ENCODE measurements around the gene LIN9.

LIN9 gene

DNA sequence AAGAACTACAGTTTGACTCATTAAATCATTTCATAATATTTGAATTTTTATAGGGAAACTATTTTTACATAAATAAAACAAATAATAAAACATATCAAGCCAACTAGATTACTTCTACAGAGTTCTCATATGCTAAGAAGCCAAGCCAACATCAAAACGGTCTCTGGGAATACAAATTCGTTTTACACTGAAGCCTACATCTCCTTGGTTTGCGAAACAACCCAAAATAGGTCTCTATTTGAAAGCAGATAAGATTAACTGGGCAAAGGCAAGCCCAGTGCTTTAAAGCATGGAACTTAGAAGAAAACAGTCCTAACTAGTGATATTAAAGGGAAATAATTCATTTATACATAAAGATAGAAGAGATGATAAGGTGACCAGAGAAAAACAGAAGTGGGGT is 60.2 kb downstream of the LIN9 start:
- H3K36me3 Mint-ChIP-seq (ENCODE audit: low read depth) = peaks cover 46% of the 10 kb centered on the region
- H3K27ac Mint-ChIP-seq = no peak overlapping the region
- no peak overlapping the region for H3K4me3 Mint-ChIP-seq
- no peaks in the 10 kb centered on the region for H3K4me1 Mint-ChIP-seq
- TF ChIP-seq, protein P1, sequence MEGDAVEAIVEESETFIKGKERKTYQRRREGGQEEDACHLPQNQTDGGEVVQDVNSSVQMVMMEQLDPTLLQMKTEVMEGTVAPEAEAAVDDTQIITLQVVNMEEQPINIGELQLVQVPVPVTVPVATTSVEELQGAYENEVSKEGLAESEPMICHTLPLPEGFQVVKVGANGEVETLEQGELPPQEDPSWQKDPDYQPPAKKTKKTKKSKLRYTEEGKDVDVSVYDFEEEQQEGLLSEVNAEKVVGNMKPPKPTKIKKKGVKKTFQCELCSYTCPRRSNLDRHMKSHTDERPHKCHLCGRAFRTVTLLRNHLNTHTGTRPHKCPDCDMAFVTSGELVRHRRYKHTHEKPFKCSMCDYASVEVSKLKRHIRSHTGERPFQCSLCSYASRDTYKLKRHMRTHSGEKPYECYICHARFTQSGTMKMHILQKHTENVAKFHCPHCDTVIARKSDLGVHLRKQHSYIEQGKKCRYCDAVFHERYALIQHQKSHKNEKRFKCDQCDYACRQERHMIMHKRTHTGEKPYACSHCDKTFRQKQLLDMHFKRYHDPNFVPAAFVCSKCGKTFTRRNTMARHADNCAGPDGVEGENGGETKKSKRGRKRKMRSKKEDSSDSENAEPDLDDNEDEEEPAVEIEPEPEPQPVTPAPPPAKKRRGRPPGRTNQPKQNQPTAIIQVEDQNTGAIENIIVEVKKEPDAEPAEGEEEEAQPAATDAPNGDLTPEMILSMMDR (IDR thresholded peaks at IDR 0.05; ENCODE audit: unreplicated experiment in 3 of 3) = no peak
- H3K27me3 Mint-ChIP-seq (ENCODE audit: low read depth) = no peaks in the 10 kb centered on the region
- H3K9me3 Mint-ChIP-seq = no peaks in the 10 kb centered on the region

DNA sequence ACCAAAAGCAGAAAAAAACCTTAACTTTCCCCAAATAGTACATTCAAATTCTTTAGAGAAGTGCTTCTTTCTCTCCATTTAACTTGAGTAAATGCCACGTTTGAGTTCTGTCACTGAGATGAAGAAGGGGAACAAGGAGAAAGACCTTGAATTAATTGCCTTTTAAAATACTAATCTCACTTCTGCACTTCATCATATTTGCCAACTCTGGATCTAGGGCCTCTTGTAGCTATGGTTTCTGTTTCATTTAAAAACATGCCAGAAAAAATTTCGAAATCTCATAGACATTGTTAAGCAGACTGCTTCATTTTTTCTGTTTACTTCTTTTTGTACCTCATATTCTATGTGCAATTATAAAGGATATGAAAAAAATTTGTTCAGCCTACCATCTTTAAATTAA is 60.9 kb downstream of the LIN9 start:
- H3K27ac Mint-ChIP-seq = no peak overlapping the region
- H3K36me3 Mint-ChIP-seq (ENCODE audit: low read depth) = peaks cover 46% of the 10 kb centered on the region
- H3K27me3 Mint-ChIP-seq (ENCODE audit: low read depth) = no peaks in the 10 kb centered on the region
- no peak overlapping the region for H3K4me3 Mint-ChIP-seq
- TF ChIP-seq, protein P1 (IDR thresholded peaks at IDR 0.05; ENCODE audit: unreplicated experiment in 3 of 3) = no peak
- H3K4me1 Mint-ChIP-seq = no peaks in the 10 kb centered on the region
- H3K9me3 Mint-ChIP-seq = no peaks in the 10 kb centered on the region

DNA sequence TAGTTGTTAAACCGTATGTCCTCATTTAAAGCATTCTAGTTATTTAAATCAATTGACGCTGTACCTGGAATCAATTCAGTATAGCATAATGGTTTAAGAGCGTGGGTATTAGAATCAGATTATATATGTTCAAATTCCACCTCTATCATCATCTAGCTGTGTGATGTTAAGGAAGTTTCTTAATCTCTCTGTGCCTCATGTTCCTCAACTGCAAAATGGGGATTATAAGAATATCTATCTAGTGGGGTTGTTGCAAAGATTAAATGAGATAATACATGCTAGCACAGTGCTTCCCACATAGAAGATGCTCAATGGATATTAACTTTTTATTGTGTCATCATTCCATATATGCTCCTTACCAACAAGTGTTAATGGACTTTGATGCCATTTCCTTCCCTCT is 69.5 kb downstream of the LIN9 start:
- Mint-ChIP-seq H3K4me1 (no peaks in the 10 kb centered on the region), H3K27ac (no peak overlapping the region), H3K27me3 (ENCODE audit: low read depth) (no peaks in the 10 kb centered on the region), H3K36me3 (ENCODE audit: low read depth) (peaks cover 42% of the 10 kb centered on the region), H3K4me3 (no peak overlapping the region), H3K9me3 (no peaks in the 10 kb centered on the region)
- TF ChIP-seq, protein P1 (IDR thresholded peaks at IDR 0.05; ENCODE audit: unreplicated experiment in 3 of 3) = no peak

DNA sequence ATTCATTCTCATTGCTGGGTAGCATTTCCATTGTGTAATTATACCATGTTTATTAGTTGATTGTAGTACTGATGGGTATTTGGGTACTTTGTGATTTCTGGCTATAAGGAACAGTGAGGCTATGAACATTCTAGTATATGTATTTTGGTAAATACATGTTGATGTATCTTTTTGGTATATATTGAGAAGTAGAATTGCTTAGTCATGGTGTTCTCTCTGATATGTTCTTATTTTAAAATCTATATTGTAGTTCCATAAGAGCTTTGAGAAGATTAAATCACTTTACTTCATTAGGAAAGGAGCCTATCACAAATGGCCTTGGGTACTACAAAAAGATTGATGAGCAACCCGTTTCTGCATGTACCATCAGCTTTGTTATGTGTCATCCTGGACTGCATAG is 72.1 kb downstream of the LIN9 start:
- TF ChIP-seq, protein P1 (IDR thresholded peaks at IDR 0.05; ENCODE audit: unreplicated experiment in 3 of 3) = no peak
- Mint-ChIP-seq H3K27ac (no peak overlapping the region), H3K27me3 (ENCODE audit: low read depth) (no peaks in the 10 kb centered on the region), H3K4me1 (no peaks in the 10 kb centered on the region), H3K36me3 (ENCODE audit: low read depth) (peaks cover 41% of the 10 kb centered on the region), H3K9me3 (no peaks in the 10 kb centered on the region), H3K4me3 (no peak overlapping the region)

DNA sequence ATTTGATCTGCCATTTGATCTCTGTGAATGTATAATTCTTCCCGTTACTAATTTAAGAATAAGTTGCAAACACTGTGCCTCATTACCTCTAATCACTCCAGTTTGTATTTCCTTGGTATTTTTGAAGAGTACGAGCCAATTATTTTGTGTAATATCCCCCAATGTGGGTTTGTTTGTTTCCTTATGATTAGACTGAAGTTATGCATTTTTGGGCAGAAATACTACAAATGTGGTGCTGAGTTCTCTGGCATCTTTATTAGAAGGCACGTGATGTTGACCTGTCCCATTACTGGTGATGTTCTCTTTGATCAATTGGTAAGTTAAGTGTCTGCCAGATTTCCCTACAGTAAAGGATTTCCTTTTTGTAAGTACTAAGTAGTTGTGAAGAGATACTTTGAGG is 75.2 kb downstream of the LIN9 start:
- H3K9me3 Mint-ChIP-seq = no peaks in the 10 kb centered on the region
- peaks cover 38% of the 10 kb centered on the region for H3K36me3 Mint-ChIP-seq (ENCODE audit: low read depth)
- no peak overlapping the region for H3K27ac Mint-ChIP-seq
- H3K4me3 Mint-ChIP-seq = no peak overlapping the region
- H3K4me1 Mint-ChIP-seq = no peaks in the 10 kb centered on the region
- TF ChIP-seq, protein P1 (IDR thresholded peaks at IDR 0.05; ENCODE audit: unreplicated experiment in 3 of 3) = no peak
- H3K27me3 Mint-ChIP-seq (ENCODE audit: low read depth) = no peaks in the 10 kb centered on the region

DNA sequence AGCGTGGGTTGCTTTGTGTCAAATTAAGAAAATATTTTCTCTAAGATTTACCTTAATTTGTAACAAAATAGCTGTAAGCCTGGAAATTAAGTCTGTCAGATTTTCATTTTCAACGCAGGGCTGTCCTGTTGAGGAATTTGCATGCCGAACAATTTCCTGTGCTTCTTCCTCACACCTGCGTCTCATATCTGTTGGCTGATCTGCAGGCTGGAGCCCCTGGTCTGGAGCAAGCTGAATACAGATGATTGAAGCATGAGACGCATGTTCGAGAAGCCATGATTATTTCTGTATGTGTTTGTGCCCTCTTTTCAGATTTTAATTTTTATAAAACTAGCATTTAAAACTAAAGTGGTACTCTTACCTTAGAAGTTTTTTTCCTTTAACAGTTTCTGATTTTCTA is 75.7 kb downstream of the LIN9 start:
- H3K27ac Mint-ChIP-seq = no peak overlapping the region
- no peaks in the 10 kb centered on the region for H3K27me3 Mint-ChIP-seq (ENCODE audit: low read depth)
- no peaks in the 10 kb centered on the region for H3K4me1 Mint-ChIP-seq
- TF ChIP-seq, protein P1 (IDR thresholded peaks at IDR 0.05; ENCODE audit: unreplicated experiment in 3 of 3) = no peak
- peaks cover 33% of the 10 kb centered on the region for H3K36me3 Mint-ChIP-seq (ENCODE audit: low read depth)
- no peaks in the 10 kb centered on the region for H3K9me3 Mint-ChIP-seq
- no peak overlapping the region for H3K4me3 Mint-ChIP-seq

All from nephron (organoid).